ENCODE measurements around the gene TNS3. TPM values are rescaled to one million over a fixed set of nuclear protein-coding genes. Genes with fewer than 3 reads are reported as not detected.

Gene TNS3
- total RNA-seq, 1 experiment from 2014 or later: 9.5 TPM

DNA sequence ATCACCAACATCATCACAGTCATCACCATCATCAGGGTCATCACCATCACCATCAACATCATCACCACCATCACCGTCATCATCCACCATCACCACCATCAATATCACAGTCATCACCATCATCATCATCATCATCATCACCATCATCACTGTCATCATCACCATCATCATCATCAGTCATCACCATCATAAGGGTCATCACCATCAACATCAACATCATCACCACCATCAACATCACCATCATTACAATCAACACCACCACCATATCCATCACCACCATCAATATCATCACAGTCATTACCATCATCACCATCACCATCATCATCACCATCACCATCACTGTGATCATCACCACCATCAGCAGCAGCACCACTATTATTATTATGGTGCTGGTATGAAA, 218.9 kb downstream of the TNS3 start:
- no peak for DNase-seq
- Mint-ChIP-seq H3K36me3 (ENCODE audit: insufficient read depth in 1 of 3, low read depth in 3 of 3) (peaks cover 0 to 6% (median 4%) of the 10 kb centered on the region in 3 experiments; a peak in 2 of 7 replicates), H3K4me3 (no peak overlapping the region), H3K4me1 (no peaks in the 10 kb centered on the region), H3K27me3 (ENCODE audit: low read depth) (no peaks in the 10 kb centered on the region), H3K9me3 (no peaks in the 10 kb centered on the region), H3K27ac (no peak overlapping the region)
- Histone ChIP-seq H2AK5ac (ENCODE audit: insufficient read length, low read length) (no peak overlapping the region), H3K18ac (ENCODE audit: insufficient read length, low read depth, low read length) (no peak overlapping the region), H3K27me3 (ENCODE audit: insufficient read depth, low read length) (no peaks in the 10 kb centered on the region), H3K23me2 (ENCODE audit: insufficient read length, low read depth, low read length, poor library complexity, severe bottlenecking) (no peaks in the 10 kb centered on the region), H3K9me3 (ENCODE audit: control insufficient read depth, low read depth, low read length) (no peaks in the 10 kb centered on the region), H3K23ac (ENCODE audit: insufficient read length, low read depth, low read length) (no peak overlapping the region), H3K79me2 (ENCODE audit: insufficient read depth, low read length) (no peaks in the 10 kb centered on the region), H3K4me2 (ENCODE audit: insufficient read depth, insufficient read length, low read length) (no peak overlapping the region), H2BK15ac (ENCODE audit: low read depth, low read length) (no peak overlapping the region), H3K4me1 (ENCODE audit: insufficient read depth, low read length) (no peaks in the 10 kb centered on the region), H4K91ac (ENCODE audit: insufficient read length, low read depth, low read length) (no peak overlapping the region), H2BK12ac (ENCODE audit: insufficient read length, low read depth, low read length) (no peak overlapping the region), H3K79me1 (ENCODE audit: insufficient read depth, low read depth, low read length, poor library complexity, severe bottlenecking) (no peaks in the 10 kb centered on the region), H3K4ac (ENCODE audit: low read depth, low read length) (no peak overlapping the region), H3T11ph (ENCODE audit: low read length) (no peak overlapping the region), H3K9ac (ENCODE audit: extremely low read depth, insufficient read length, low read length) (no peak overlapping the region), H2BK5ac (ENCODE audit: insufficient read length, low read length) (no peak overlapping the region), H3K14ac (ENCODE audit: insufficient read depth, low read length) (no peak overlapping the region), H3K56ac (ENCODE audit: insufficient read length, low read depth, low read length) (no peak overlapping the region), H2BK20ac (ENCODE audit: low read depth, low read length, poor library complexity, severe bottlenecking) (no peak overlapping the region), H4K20me1 (ENCODE audit: control insufficient read depth, insufficient read depth, insufficient read length) (no peaks in the 10 kb centered on the region), H2AFZ (ENCODE audit: low read length) (no peak overlapping the region), H4K5ac (ENCODE audit: insufficient read length, low read depth, low read length) (no peak overlapping the region), H3K27ac (ENCODE audit: insufficient read length, low read depth, low read length) (no peak overlapping the region), H4K8ac (replicated peaks; ENCODE audit: insufficient read length, low read depth, low read length) (no peak overlapping the region), H2BK120ac (ENCODE audit: low read depth, low read length, poor library complexity, severe bottlenecking) (no peak overlapping the region)
- no CpG with 5 or more reads among the region's 1 CpG for WGBS (ENCODE audit: extremely low coverage, insufficient read length, low lambda C conversion rate)
- TF ChIP-seq, protein P1, sequence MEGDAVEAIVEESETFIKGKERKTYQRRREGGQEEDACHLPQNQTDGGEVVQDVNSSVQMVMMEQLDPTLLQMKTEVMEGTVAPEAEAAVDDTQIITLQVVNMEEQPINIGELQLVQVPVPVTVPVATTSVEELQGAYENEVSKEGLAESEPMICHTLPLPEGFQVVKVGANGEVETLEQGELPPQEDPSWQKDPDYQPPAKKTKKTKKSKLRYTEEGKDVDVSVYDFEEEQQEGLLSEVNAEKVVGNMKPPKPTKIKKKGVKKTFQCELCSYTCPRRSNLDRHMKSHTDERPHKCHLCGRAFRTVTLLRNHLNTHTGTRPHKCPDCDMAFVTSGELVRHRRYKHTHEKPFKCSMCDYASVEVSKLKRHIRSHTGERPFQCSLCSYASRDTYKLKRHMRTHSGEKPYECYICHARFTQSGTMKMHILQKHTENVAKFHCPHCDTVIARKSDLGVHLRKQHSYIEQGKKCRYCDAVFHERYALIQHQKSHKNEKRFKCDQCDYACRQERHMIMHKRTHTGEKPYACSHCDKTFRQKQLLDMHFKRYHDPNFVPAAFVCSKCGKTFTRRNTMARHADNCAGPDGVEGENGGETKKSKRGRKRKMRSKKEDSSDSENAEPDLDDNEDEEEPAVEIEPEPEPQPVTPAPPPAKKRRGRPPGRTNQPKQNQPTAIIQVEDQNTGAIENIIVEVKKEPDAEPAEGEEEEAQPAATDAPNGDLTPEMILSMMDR (conservative IDR thresholded peaks at IDR 0.05): no peak
